Measurements from ENCODE around the gene HMX2.

- no peak for TF ChIP-seq SIN3A (IDR thresholded peaks at IDR 0.05; ENCODE audit: borderline replicate concordance, insufficient read depth, low read depth, low read length)
- TF ChIP-seq CTCF (IDR thresholded peaks at IDR 0.05): no peak
- TF ChIP-seq POLR2AphosphoS5 (IDR thresholded peaks at IDR 0.05; ENCODE audit: low read depth, low read length): no peak
Measured at GRCh38 chr10:123150986-123151736, 3.2 kb downstream of the HMX2 start.

Data from Panc1 (cell line).